HepG2 (cell line): ENCODE data around the gene HYDIN. TPM values are rescaled to one million over a fixed set of nuclear protein-coding genes. Genes with fewer than 3 reads are reported as not detected.

Source experiments
- ATAC-seq: fragments of 200-7000 bp; cut with Tn5 transposase; 3 replicates; pipeline ENCODE4 v1.9.1; 2020; ENCODE audit warnings: mild to moderate bottlenecking, moderate library complexity
- BruUV-seq: library from RNA; stranded (reverse); fragments of 400-500 nt; replicated peaks from 2 replicates; lab custom pipeline; 2021; lab: Mats Ljungman, UMichigan
- CTCF ChIA-PET: fragments of 300-600 bp; formaldehyde crosslinking; extraction: SDS; loops from one replicate; lab custom pipeline; 2021; ENCODE audit warnings: low total read pairs, inconsistent platforms, low intra/inter-chr PET ratio; lab: Yijun Ruan, JAX
- POLR2A ChIA-PET: fragments of 350-600 bp; sonication (Branson Sonifier 250); formaldehyde crosslinking; loops from one replicate; lab custom pipeline; 2020; ENCODE audit warnings: antibody characterized with exemption, inconsistent platforms; lab: Yijun Ruan, JAX
- DNase-seq: peaks from one replicate; pipeline ENCODE4 v3.0.0-alpha.2; 2015; ENCODE audit warnings: low spot score
- FAIRE-seq: peaks from 3 replicates; lab custom pipeline; 2011; peaks lifted over from hg19 to GRCh38; lab: Jason Lieb, UNC
- H2AFZ ChIP-seq: one replicate; pipeline ENCODE4 v1.6.1; 2011; ENCODE audit warnings: low read length, inconsistent platforms
- H3K27ac ChIP-seq: fragments of 300-600 bp; 3 replicates; pipeline ENCODE4 v1.8.0; 2011; ENCODE audit warnings: mixed run types, mild to moderate bottlenecking, mixed read lengths, low read length, inconsistent platforms; ENCODE audit not compliant: insufficient read depth; ENCODE audit errors: extremely low read length
- H3K27me3 ChIP-seq, 2 experiments: fragments of 200-600 bp in 1 of 2; 2 replicates in 1 of 2; 3 replicates in 1 of 2; pipeline versions ENCODE4 v1.6.0 to v1.8.0; 2011; ENCODE audit warnings: low read length in 2 of 2, mild to moderate bottlenecking in 2 of 2, moderate library complexity in 2 of 2, inconsistent platforms in 1 of 2; ENCODE audit not compliant: insufficient read depth in 2 of 2, control insufficient read depth in 1 of 2
- H3K36me3 ChIP-seq, 2 experiments: fragments of 200-600 bp in 1 of 2; replicated peaks in 1 of 2; 2 replicates in 1 of 2; 3 replicates in 1 of 2; pipeline versions ENCODE4 v1.5.1 to v1.8.0; 2011; ENCODE audit warnings: low read length in 2 of 2, inconsistent platforms in 1 of 2; ENCODE audit not compliant: insufficient read depth in 2 of 2, control insufficient read depth in 1 of 2
- H3K4me1 ChIP-seq: 2 replicates; pipeline ENCODE4 v1.5.1; 2012; ENCODE audit warnings: low read length, inconsistent platforms; ENCODE audit not compliant: insufficient read depth
- H3K4me2 ChIP-seq: 2 replicates; pipeline ENCODE4 v1.6.0; 2011; ENCODE audit warnings: low read depth, low read length, inconsistent platforms
- H3K4me3 ChIP-seq, 3 experiments: fragments of 200-600 bp in 1 of 3; sonication (generic), shearing (Covaris generic) in 1 of 3; replicated peaks in 1 of 3; 2 replicates each; pipeline ENCODE4 v1.5.1; 2011 to 2016; ENCODE audit warnings: low read length in 3 of 3, inconsistent platforms in 2 of 3, low read depth in 2 of 3, mild to moderate bottlenecking in 2 of 3, control low read depth in 1 of 3, mixed read lengths in 1 of 3; ENCODE audit not compliant: insufficient read depth in 1 of 3
- H3K79me2 ChIP-seq: one replicate; pipeline ENCODE4 v1.6.1; 2011; ENCODE audit warnings: low read length, inconsistent platforms; ENCODE audit not compliant: insufficient read depth
- H3K9ac ChIP-seq: 2 replicates; pipeline ENCODE4 v1.6.0; 2011; ENCODE audit warnings: mild to moderate bottlenecking, low read depth, low read length, inconsistent platforms; ENCODE audit not compliant: insufficient read depth
- H3K9me3 ChIP-seq: 2 replicates; pipeline ENCODE4 v1.5.1; 2012; ENCODE audit warnings: mild to moderate bottlenecking, low read length
- H4K20me1 ChIP-seq: 2 replicates; pipeline ENCODE4 v1.6.0; 2011; ENCODE audit warnings: inconsistent platforms, mild to moderate bottlenecking, low read length, moderate library complexity; ENCODE audit not compliant: insufficient read depth
- CHCHD3 ChIP-seq: sonication (generic); formaldehyde crosslinking; IDR thresholded peaks from 2 replicates; pipeline ENCODE4 v1.8.0; 2022; ENCODE audit warnings: mild to moderate bottlenecking, missing genetic modification reagents, moderate library complexity
- CTCF ChIP-seq: sonication (generic); formaldehyde crosslinking; IDR thresholded peaks from 2 replicates; pipeline ENCODE4 v1.5.0; 2020; ENCODE audit warnings: mild to moderate bottlenecking, missing genetic modification reagents, moderate library complexity
- EP300 ChIP-seq, 3 experiments: sonication (generic) in 1 of 3; formaldehyde crosslinking in 1 of 3; IDR thresholded peaks; 2 replicates each; pipeline versions ENCODE4 v1.5.1 to v1.6.1; 2011 to 2020; ENCODE audit warnings: low read depth in 2 of 3, low read length in 2 of 3, borderline replicate concordance in 1 of 3, improper control_type of control experiment in 1 of 3, mild to moderate bottlenecking in 1 of 3, missing genetic modification reagents in 1 of 3, moderate library complexity in 1 of 3
- GLI4 ChIP-seq: sonication (generic); formaldehyde crosslinking; IDR thresholded peaks from 2 replicates; pipeline ENCODE4 v1.5.1; 2020; ENCODE audit warnings: missing genetic modification reagents, mild to moderate bottlenecking, moderate library complexity, borderline replicate concordance
- IKZF5 ChIP-seq: IDR thresholded peaks from 2 replicates; pipeline ENCODE4 v1.6.1; 2018; ENCODE audit warnings: missing genetic modification reagents, mild to moderate bottlenecking, missing compliant biosample characterization
- KDM4B ChIP-seq: sonication (generic); formaldehyde crosslinking; IDR thresholded peaks from 2 replicates; pipeline ENCODE4 v1.4.0; 2020; ENCODE audit warnings: missing genetic modification reagents
- NRL ChIP-seq: sonication (generic); formaldehyde crosslinking; IDR thresholded peaks from 2 replicates; pipeline ENCODE4 v1.5.0; 2020; ENCODE audit warnings: missing genetic modification reagents, mild to moderate bottlenecking, moderate library complexity, borderline replicate concordance
- RFX5 ChIP-seq: IDR thresholded peaks from 2 replicates; pipeline ENCODE4 v1.6.1; 2011; ENCODE audit warnings: low read depth, low read length, improper control_type of control experiment
- SALL1 ChIP-seq: sonication (generic); formaldehyde crosslinking; IDR thresholded peaks from 2 replicates; pipeline ENCODE4 v1.8.0; 2022; ENCODE audit warnings: mild to moderate bottlenecking, missing genetic modification reagents
- SALL2 ChIP-seq: sonication (generic); formaldehyde crosslinking; IDR thresholded peaks from 2 replicates; pipeline ENCODE4 v1.8.1; 2023; ENCODE audit warnings: mild to moderate bottlenecking, missing genetic modification reagents, inconsistent platforms
- SNAPC2 ChIP-seq: sonication (generic); formaldehyde crosslinking; IDR thresholded peaks from 2 replicates; pipeline ENCODE4 v1.8.1; 2022; ENCODE audit warnings: mild to moderate bottlenecking, missing genetic modification reagents
- TAF1 ChIP-seq: sonication (generic); formaldehyde crosslinking; IDR thresholded peaks from 2 replicates; pipeline ENCODE4 v1.4.0; 2020; ENCODE audit warnings: missing genetic modification reagents
- TBP ChIP-seq: sonication (generic); formaldehyde crosslinking; IDR thresholded peaks from 2 replicates; pipeline ENCODE4 v1.5.0; 2020; ENCODE audit warnings: missing genetic modification reagents
- ZBTB34 ChIP-seq: sonication (generic); formaldehyde crosslinking; IDR thresholded peaks from 2 replicates; pipeline ENCODE4 v1.8.0; 2022; ENCODE audit warnings: mild to moderate bottlenecking, missing genetic modification reagents
- ZNF44 ChIP-seq: sonication (generic); formaldehyde crosslinking; IDR thresholded peaks from 2 replicates; pipeline ENCODE4 v1.5.1; 2020; ENCODE audit warnings: mild to moderate bottlenecking, missing genetic modification reagents
- ZNF792 ChIP-seq: IDR thresholded peaks from 2 replicates; pipeline ENCODE4 v1.6.1; 2016
- ZNF839 ChIP-seq: sonication (generic); formaldehyde crosslinking; IDR thresholded peaks from 2 replicates; pipeline ENCODE4 v1.4.0; 2020; ENCODE audit warnings: missing genetic modification reagents, mild to moderate bottlenecking, borderline replicate concordance
- WGBS: methylation state at CpG from one replicate; pipeline ENCODE4 v1.1.6; 2017; ENCODE audit warnings: low lambda C conversion rate; 5-methylcytosine and 5-hydroxymethylcytosine counted together
- in situ Hi-C: cut with HindIII; loops from 2 replicates; pipeline ENCODE4 v1.10.0; 2017; ENCODE audit warnings: low pct_unique_long_range_greater_than_20kb; ENCODE audit not compliant: extremely low pct_ligation_motif_present
- intact Hi-C: fragments of 100-400 bp; cut with micrococcal nuclease; formaldehyde crosslinking; loops from one replicate; pipeline ENCODE4 v1.10.0; 2022; ENCODE audit not compliant: unreplicated experiment
- polyA plus RNA-seq, 8 experiments: library from polyadenylated mRNA; depleted of rRNA in 3 of 8; stranded (reverse) in 7 of 8; unstranded in 1 of 8; fragments of >200 nt; fragmentation: Illumina TruSeq in 4 of 8; extraction: Trizol in 4 of 8; gene quantifications; 2 replicates each; pipeline versions ENCODE4 v1.2.1 to v1.2.3, GENCODE V29; 2011 to 2016; ENCODE audit warnings: low read depth in 4 of 8, missing spikeins in 1 of 8, mixed read lengths in 1 of 8; ENCODE audit not compliant: insufficient read depth in 1 of 8
- total RNA-seq, 5 experiments: library from RNA; depleted of rRNA; stranded (reverse); fragments of >200 nt; fragmentation: Illumina TruSeq; extraction: Trizol; gene quantifications; 2 replicates each; pipeline ENCODE4 v1.2.3, GENCODE V29; 2016; ENCODE audit warnings: low read depth in 1 of 5

HYDIN gene
- total and polyA plus RNA-seq, 2 of the 13 experiments (the other 11 are each of a cell fraction or from before 2014, with no cell fraction given), result not detected

- TF ChIP-seq ZNF44, result no peak
- no peak for TF ChIP-seq SNAPC2 (CRISPR knock-in tag)
- TF ChIP-seq SALL1 (CRISPR knock-in tag), result 0 out of 2 replicates have a peak, but pooled peaks have one; percentile 17
- TF ChIP-seq RFX5, result 0 out of 2 replicates have a peak, but pooled peaks have one; percentile 20
- TF ChIP-seq IKZF5 (CRISPR knock-in tag), result peak; percentile 22; the same call in 1 of the 2 replicates
- peak; percentile 93 for TF ChIP-seq CTCF
Observed at GRCh38 chr16:70770626-70771552, 459.6 kb downstream of the HYDIN start (continued).

- no peak overlapping the region for H3K4me3 ChIP-seq
- H3K9ac ChIP-seq, result no peak overlapping the region
- in situ Hi-C loops (no loop called here), intact Hi-C loops (loop anchor here (2.0 kb wide), 1 partner anchor 31 kb away; no protein-coding TSS in a partner anchor)
- FAIRE-seq (no peak), ATAC-seq (no peak), DNase-seq (no peak)
- no peaks in the 10 kb centered on the region for H4K20me1 ChIP-seq
- no peaks in the 10 kb centered on the region for H3K27me3 ChIP-seq
- TF ChIP-seq ZNF792 (CRISPR knock-in tag) (no peak), TAF1 (CRISPR knock-in tag) (0 out of 2 replicates have a peak, but pooled peaks have one; percentile 1), TBP (CRISPR knock-in tag) (no peak), EP300 (IDR thresholded peaks at IDR 0.05; ENCODE audit: low read depth in 2 of 2, low read length in 2 of 2) (no peak), EP300 (CRISPR knock-in tag; IDR thresholded peaks at IDR 0.05; ENCODE audit: borderline replicate concordance) (0 out of 2 replicates have a peak, but pooled peaks have one; percentile 27), NRL (0 out of 2 replicates have a peak, but pooled peaks have one; percentile 23), SALL2 (CRISPR knock-in tag) (0 out of 2 replicates have a peak, but pooled peaks have one; percentile 23), ZNF839 (CRISPR knock-in tag) (0 out of 2 replicates have a peak, but pooled peaks have one; percentile 27), GLI4 (CRISPR knock-in tag) (no peak), ZBTB34 (CRISPR knock-in tag) (no peak), KDM4B (0 out of 2 replicates have a peak, but pooled peaks have one; percentile 10), CHCHD3 (CRISPR knock-in tag) (no peak)
- peaks cover 12% of the 10 kb centered on the region for H3K4me1 ChIP-seq
- no peaks in the 10 kb centered on the region for H3K9me3 ChIP-seq
- H3K79me2 ChIP-seq, result no peaks in the 10 kb centered on the region
- ChIA-PET POLR2A (interaction anchor here (0.7 to 2.6 kb wide), 14 partner anchors 9 to 116 kb away, joined by 3 to 32 read pairs (median 5); partner anchors contain the start of gene MTSS2), CTCF (interaction anchor here (0.8 to 2.6 kb wide), 6 partner anchors 32 to 125 kb away, joined by 6 to 21 read pairs (median 14); no protein-coding TSS in a partner anchor)
- no peak overlapping the region for H3K27ac ChIP-seq
- no peak overlapping the region for H2AFZ ChIP-seq
- WGBS, result 100% methylated on average over 9 of the region's 9 CpGs
- H3K4me2 ChIP-seq, result no peak overlapping the region
- H3K36me3 ChIP-seq, result peaks cover 31 to 66% of the 10 kb centered on the region in 2 experiments
- no TSS peak for BruUV-seq
Observed at GRCh38 chr16:70770291-70770625, 460.3 kb downstream of the HYDIN start.
